WTC11 (cell line): ENCODE measurements around the gene DEXI. TPM values are rescaled to one million over a fixed set of nuclear protein-coding genes. Genes with fewer than 3 reads are reported as not detected.

ENCODE experiments used
- ATAC-seq: fragments of 200-7000 bp; cut with Tn5 transposase; 2 replicates; pipeline ENCODE4 v1.10.0; 2021; ENCODE audit warnings: mild to moderate bottlenecking, moderate library complexity
- CTCF ChIA-PET: fragments of 300-600 bp; sonication (Branson Sonifier 250); formaldehyde crosslinking; loops from one replicate; lab custom pipeline; 2021; ENCODE audit warnings: antibody characterized with exemption; lab: Charles Lee
- POLR2A ChIA-PET: fragments of 350-600 bp; sonication (Branson Sonifier 250); formaldehyde crosslinking; loops from one replicate; lab custom pipeline; 2021; ENCODE audit warnings: antibody characterized with exemption; lab: Charles Lee
- DNase-seq: peaks from one replicate; pipeline ENCODE4 v3.0.0; 2021; ENCODE audit warnings: low spot score
- H3K27ac Mint-ChIP-seq: 2 replicates; pipeline ENCODE4 v1.8.0; 2021; ENCODE audit warnings: mixed read lengths
- H3K27me3 Mint-ChIP-seq: 2 replicates; pipeline ENCODE4 v1.8.0; 2021; ENCODE audit warnings: low read depth, mild to moderate bottlenecking, moderate library complexity, mixed read lengths
- H3K36me3 Mint-ChIP-seq: 2 replicates; pipeline ENCODE4 v1.8.0; 2021; ENCODE audit warnings: mixed read lengths
- H3K4me1 Mint-ChIP-seq: 2 replicates; pipeline ENCODE4 v1.8.0; 2022; ENCODE audit warnings: mixed read lengths
- H3K4me3 Mint-ChIP-seq: 2 replicates; pipeline ENCODE4 v1.8.0; 2021; ENCODE audit warnings: mild to moderate bottlenecking, moderate library complexity, mixed read lengths
- H3K9me3 Mint-ChIP-seq: 2 replicates; pipeline ENCODE4 v1.8.0; 2021; ENCODE audit warnings: mixed read lengths
- ATF1 ChIP-seq: sonication (generic); formaldehyde crosslinking; IDR thresholded peaks from 2 replicates; pipeline ENCODE4 v1.8.1; 2023; ENCODE audit warnings: mild to moderate bottlenecking, moderate library complexity, missing genetic modification reagents
- ATF3 ChIP-seq: sonication (generic); formaldehyde crosslinking; conservative IDR thresholded peaks from 2 replicates; pipeline ENCODE4 v1.8.1; 2022; ENCODE audit warnings: mild to moderate bottlenecking, missing genetic modification reagents
- E2F4 ChIP-seq: sonication (generic); formaldehyde crosslinking; IDR thresholded peaks from 2 replicates; pipeline ENCODE4 v1.8.1; 2022; ENCODE audit warnings: low read depth, mild to moderate bottlenecking, moderate library complexity, missing genetic modification reagents, borderline replicate concordance
- ELF4 ChIP-seq: sonication (generic); formaldehyde crosslinking; IDR thresholded peaks from 2 replicates; pipeline ENCODE4 v1.8.1; 2022; ENCODE audit warnings: low read depth, mild to moderate bottlenecking, moderate library complexity, missing genetic modification reagents
- ERG ChIP-seq: fragments of 250-450 bp; sonication (Bioruptor Pico); IDR thresholded peaks from 2 replicates; pipeline ENCODE4 v1.8.0; 2021; ENCODE audit warnings: mild to moderate bottlenecking
- ESRRA ChIP-seq: sonication (generic); formaldehyde crosslinking; IDR thresholded peaks from 2 replicates; pipeline ENCODE4 v1.8.1; 2022; ENCODE audit warnings: mild to moderate bottlenecking, missing genetic modification reagents, borderline replicate concordance
- HMGXB4 ChIP-seq: sonication (generic); formaldehyde crosslinking; IDR thresholded peaks from 2 replicates; pipeline ENCODE4 v1.8.1; 2023; ENCODE audit warnings: mild to moderate bottlenecking, moderate library complexity, missing genetic modification reagents
- IRF1 ChIP-seq: sonication (generic); formaldehyde crosslinking; IDR thresholded peaks from 2 replicates; pipeline ENCODE4 v1.8.0; 2023; ENCODE audit warnings: missing genetic modification reagents
- MAX ChIP-seq: sonication (generic); formaldehyde crosslinking; IDR thresholded peaks from 2 replicates; pipeline ENCODE4 v1.8.0; 2022; ENCODE audit warnings: mild to moderate bottlenecking, missing genetic modification reagents
- OVOL2 ChIP-seq: fragments of 250-450 bp; sonication (Bioruptor Pico); IDR thresholded peaks from 2 replicates; pipeline ENCODE4 v1.9.0; 2021; ENCODE audit warnings: mild to moderate bottlenecking, borderline replicate concordance
- SMAD3 ChIP-seq: sonication (generic); formaldehyde crosslinking; IDR thresholded peaks from 2 replicates; pipeline ENCODE4 v1.8.0; 2022; ENCODE audit warnings: missing genetic modification reagents, mild to moderate bottlenecking, borderline replicate concordance
- SMAD4 ChIP-seq: sonication (generic); formaldehyde crosslinking; IDR thresholded peaks from 2 replicates; pipeline ENCODE4 v1.8.0; 2022; ENCODE audit warnings: mild to moderate bottlenecking, missing genetic modification reagents
- TEAD4 ChIP-seq: sonication (generic); formaldehyde crosslinking; IDR thresholded peaks from 2 replicates; pipeline ENCODE4 v1.8.0; 2022; ENCODE audit warnings: mild to moderate bottlenecking, missing genetic modification reagents
- USF2 ChIP-seq: sonication (generic); formaldehyde crosslinking; IDR thresholded peaks from 2 replicates; pipeline ENCODE4 v1.8.1; 2023; ENCODE audit warnings: mild to moderate bottlenecking, missing genetic modification reagents, moderate library complexity
- ZNF232 ChIP-seq: sonication (generic); formaldehyde crosslinking; IDR thresholded peaks from 2 replicates; pipeline ENCODE4 v1.8.0; 2022; ENCODE audit warnings: mild to moderate bottlenecking, missing genetic modification reagents
- ZNF425 ChIP-seq: fragments of 250-450 bp; sonication (Bioruptor Pico); conservative IDR thresholded peaks from 2 replicates; pipeline ENCODE4 v1.9.0; 2021; ENCODE audit warnings: mild to moderate bottlenecking
- ZNF532 ChIP-seq: fragments of 250-450 bp; sonication (Bioruptor Pico); IDR thresholded peaks from 2 replicates; pipeline ENCODE4 v1.9.0; 2021; ENCODE audit warnings: mild to moderate bottlenecking, borderline replicate concordance
- total RNA-seq: library from RNA; stranded (reverse); gene quantifications from 3 replicates; pipeline ENCODE4 v1.2.3, GENCODE V29; 2021

DEXI gene
- total RNA-seq, 1 experiment from 2014 or later = 33.7 TPM

- H3K36me3 Mint-ChIP-seq = peaks cover 16% of the 10 kb centered on the region; the same call in 1 of the 2 replicates
- peaks cover 23% of the 10 kb centered on the region for H3K4me1 Mint-ChIP-seq
- no peaks in the 10 kb centered on the region for H3K9me3 Mint-ChIP-seq
- no peak overlapping the region for H3K4me3 Mint-ChIP-seq
- ChIA-PET POLR2A (no interaction called here), CTCF (interaction anchor here (1.1 to 2.5 kb wide), 3 partner anchors 13 to 18 kb away, joined by 4 to 18 read pairs (median 7); no protein-coding TSS in a partner anchor)
- no peak overlapping the region for H3K27ac Mint-ChIP-seq
- no peak for TF ChIP-seq ESRRA (CRISPR knock-in tag)
- TF ChIP-seq TEAD4 (CRISPR knock-in tag) = no peak
- TF ChIP-seq MAX (CRISPR knock-in tag) = no peak
- no peak for TF ChIP-seq ELF4 (CRISPR knock-in tag)
- no peak for TF ChIP-seq SMAD3 (CRISPR knock-in tag)
- TF ChIP-seq ERG (CRISPR knock-in tag) = no peak
- no peak for TF ChIP-seq HMGXB4 (CRISPR knock-in tag)
- TF ChIP-seq ZNF232 (CRISPR knock-in tag) = no peak
- TF ChIP-seq IRF1 = no peak
- TF ChIP-seq ATF1 (CRISPR knock-in tag) = no peak
- ATAC-seq (no peak), DNase-seq (no peak)
- no peaks in the 10 kb centered on the region for H3K27me3 Mint-ChIP-seq
Measured at GRCh38 chr16:10936272-10936984, 5.8 kb downstream of the DEXI start.

- H3K4me3 Mint-ChIP-seq = no peak overlapping the region
- no peak for ATAC-seq
- no peak overlapping the region for H3K27ac Mint-ChIP-seq
- peaks cover 15% of the 10 kb centered on the region for H3K4me1 Mint-ChIP-seq
- CTCF ChIA-PET = interaction anchor here (1.7 to 2.5 kb wide), 2 partner anchors 17 to 18 kb away, joined by 4 to 18 read pairs; no protein-coding TSS in a partner anchor
- no peaks in the 10 kb centered on the region for H3K9me3 Mint-ChIP-seq
- H3K36me3 Mint-ChIP-seq = peaks cover 16% of the 10 kb centered on the region; the same call in 1 of the 2 replicates
- no peaks in the 10 kb centered on the region for H3K27me3 Mint-ChIP-seq
- DNase-seq = no peak
- POLR2A ChIA-PET = no interaction called here
- no peak for TF ChIP-seq ZNF532 (CRISPR knock-in tag)
- TF ChIP-seq SMAD4 (CRISPR knock-in tag) = no peak
- no peak for TF ChIP-seq ESRRA (CRISPR knock-in tag)
- no peak for TF ChIP-seq ATF3 (CRISPR knock-in tag)
- no peak for TF ChIP-seq MAX (CRISPR knock-in tag)
- TF ChIP-seq USF2 = no peak
- no peak for TF ChIP-seq ZNF425 (CRISPR knock-in tag)
- TF ChIP-seq OVOL2 (CRISPR knock-in tag) = no peak
- TF ChIP-seq E2F4 = no peak
Measured at GRCh38 chr16:10935226-10935915, 6.9 kb downstream of the DEXI start.
